Measurements from ENCODE around the gene MAD1L1.

MAD1L1 gene

DNA sequence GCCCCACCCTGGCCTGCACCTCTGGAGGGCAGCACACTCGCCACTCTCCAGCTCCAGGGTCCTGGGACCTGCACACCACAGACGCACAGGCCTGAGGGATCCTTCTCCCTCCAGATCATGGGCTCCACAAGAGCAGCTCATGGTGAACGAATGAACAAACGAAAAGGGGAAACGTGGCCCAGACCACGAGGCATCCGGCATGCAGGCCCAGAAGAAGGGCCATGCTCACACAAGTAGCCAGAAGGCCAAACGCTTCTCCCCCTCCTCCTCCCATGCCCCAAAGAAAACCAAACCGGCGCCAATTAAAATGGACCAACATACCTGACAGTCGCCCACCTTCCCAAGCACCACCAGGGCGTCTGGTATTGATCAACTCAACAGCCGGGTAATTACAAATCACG, 30.4 kb downstream of the MAD1L1 start:
- Histone ChIP-seq H3K9ac (ENCODE audit: low read depth, low read length) (no peak overlapping the region), H3K4me1 (ENCODE audit: insufficient read depth, low read length) (no peaks in the 10 kb centered on the region), H3K27ac (ENCODE audit: low read length) (no peak overlapping the region), H3K27me3 (ENCODE audit: insufficient read depth, low read length) (no peaks in the 10 kb centered on the region), H3K9me3 (ENCODE audit: insufficient read depth, low read depth, low read length) (no peaks in the 10 kb centered on the region), H3K4me3 (ENCODE audit: low read length) (no peak overlapping the region), H3K36me3 (ENCODE audit: insufficient read depth, low read depth, low read length) (peaks cover 36% of the 10 kb centered on the region)

DNA sequence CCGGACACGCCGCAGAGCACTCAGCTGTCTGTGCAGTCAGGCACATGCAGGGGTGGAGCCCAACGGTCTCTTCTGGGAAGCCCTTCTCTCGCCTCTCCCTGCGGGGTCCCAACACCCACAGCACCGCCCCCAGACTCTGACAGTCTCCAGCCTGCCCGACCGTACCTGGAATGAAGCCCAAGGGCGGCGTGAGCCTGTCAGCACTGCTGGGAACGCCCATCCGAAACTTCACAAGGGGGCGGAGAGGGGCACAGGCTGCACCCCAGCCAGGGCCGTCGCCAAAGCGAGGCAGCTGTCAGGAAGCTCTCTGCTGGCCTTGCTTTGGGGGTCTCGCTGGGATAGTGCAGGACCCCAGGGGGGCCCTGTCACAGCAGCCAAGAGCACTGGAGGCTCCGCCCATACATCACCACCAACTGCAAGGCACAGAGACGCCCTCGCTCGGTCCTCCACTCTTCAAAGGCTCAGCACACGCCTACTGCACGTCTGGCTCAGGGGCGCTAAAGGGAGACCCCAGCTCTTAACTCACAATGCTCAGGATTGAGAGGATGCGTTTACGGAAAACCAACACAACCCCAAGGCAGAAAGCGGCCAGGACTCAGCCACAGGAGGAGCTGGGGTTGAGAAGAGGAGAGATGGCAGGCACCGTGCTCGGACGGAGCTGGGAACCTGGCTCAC, 30.9 kb downstream of the MAD1L1 start:
- no peak overlapping the region for H3K27ac ChIP-seq (ENCODE audit: low read length)
- H3K9me3 ChIP-seq (ENCODE audit: insufficient read depth, low read depth, low read length), result no peaks in the 10 kb centered on the region
- no peaks in the 10 kb centered on the region for H3K4me1 ChIP-seq (ENCODE audit: insufficient read depth, low read length)
- no peaks in the 10 kb centered on the region for H3K27me3 ChIP-seq (ENCODE audit: insufficient read depth, low read length)
- no peak overlapping the region for H3K4me3 ChIP-seq (ENCODE audit: low read length)
- no peak overlapping the region for H3K9ac ChIP-seq (ENCODE audit: low read depth, low read length)
- peaks cover 34% of the 10 kb centered on the region for H3K36me3 ChIP-seq (ENCODE audit: insufficient read depth, low read depth, low read length)

DNA sequence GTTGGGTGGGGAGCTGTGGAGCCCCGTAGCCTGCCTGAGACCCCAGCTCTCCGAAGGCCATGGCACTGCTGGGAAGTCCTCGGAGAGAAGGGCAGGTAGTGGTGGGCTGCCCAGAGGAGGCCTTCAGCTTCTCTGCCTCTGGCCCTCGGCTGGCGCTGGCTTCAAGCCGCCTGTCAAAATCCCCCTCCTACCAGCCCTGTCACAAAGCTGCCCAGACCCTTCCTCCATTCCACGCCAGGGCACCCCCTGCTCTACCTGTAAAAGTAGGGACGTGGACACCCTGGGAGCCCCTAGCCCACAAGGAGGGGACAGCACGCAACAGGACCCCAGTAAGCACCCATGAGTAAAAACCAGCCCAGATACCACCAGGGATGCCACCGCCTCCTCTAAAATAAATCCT, 31.6 kb downstream of the MAD1L1 start:
- no peak overlapping the region for H3K9ac ChIP-seq (ENCODE audit: low read depth, low read length)
- H3K27ac ChIP-seq (ENCODE audit: low read length), result no peak overlapping the region
- H3K9me3 ChIP-seq (ENCODE audit: insufficient read depth, low read depth, low read length), result no peaks in the 10 kb centered on the region
- H3K36me3 ChIP-seq (ENCODE audit: insufficient read depth, low read depth, low read length), result peaks cover 36% of the 10 kb centered on the region
- no peaks in the 10 kb centered on the region for H3K27me3 ChIP-seq (ENCODE audit: insufficient read depth, low read length)
- no peak overlapping the region for H3K4me3 ChIP-seq (ENCODE audit: low read length)
- no peaks in the 10 kb centered on the region for H3K4me1 ChIP-seq (ENCODE audit: insufficient read depth, low read length)

DNA sequence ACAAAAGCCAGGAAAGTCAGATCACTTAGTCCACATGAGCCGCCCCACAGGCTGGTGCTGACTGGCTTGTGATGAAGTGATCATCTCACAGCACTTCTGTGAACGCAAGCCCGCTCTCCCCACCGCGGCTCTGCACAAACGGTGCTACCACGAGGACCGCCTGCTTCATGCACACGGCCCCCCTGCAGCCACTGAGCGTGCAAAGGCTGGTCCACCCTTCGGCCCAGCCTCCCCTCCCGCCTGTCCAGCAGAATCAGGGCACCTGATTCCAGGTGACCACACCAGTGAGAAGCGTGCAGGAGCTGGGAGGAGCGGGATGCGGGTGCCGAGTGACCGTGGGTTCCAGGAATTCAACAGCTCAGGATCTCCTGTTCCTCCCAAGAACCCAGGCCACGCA, 32.2 kb downstream of the MAD1L1 start:
- Histone ChIP-seq H3K27ac (ENCODE audit: low read length) (no peak overlapping the region), H3K4me1 (ENCODE audit: insufficient read depth, low read length) (no peaks in the 10 kb centered on the region), H3K36me3 (ENCODE audit: insufficient read depth, low read depth, low read length) (peaks cover 41% of the 10 kb centered on the region), H3K9me3 (ENCODE audit: insufficient read depth, low read depth, low read length) (peaks cover 4% of the 10 kb centered on the region), H3K27me3 (ENCODE audit: insufficient read depth, low read length) (no peaks in the 10 kb centered on the region), H3K9ac (ENCODE audit: low read depth, low read length) (no peak overlapping the region), H3K4me3 (ENCODE audit: low read length) (no peak overlapping the region)

DNA sequence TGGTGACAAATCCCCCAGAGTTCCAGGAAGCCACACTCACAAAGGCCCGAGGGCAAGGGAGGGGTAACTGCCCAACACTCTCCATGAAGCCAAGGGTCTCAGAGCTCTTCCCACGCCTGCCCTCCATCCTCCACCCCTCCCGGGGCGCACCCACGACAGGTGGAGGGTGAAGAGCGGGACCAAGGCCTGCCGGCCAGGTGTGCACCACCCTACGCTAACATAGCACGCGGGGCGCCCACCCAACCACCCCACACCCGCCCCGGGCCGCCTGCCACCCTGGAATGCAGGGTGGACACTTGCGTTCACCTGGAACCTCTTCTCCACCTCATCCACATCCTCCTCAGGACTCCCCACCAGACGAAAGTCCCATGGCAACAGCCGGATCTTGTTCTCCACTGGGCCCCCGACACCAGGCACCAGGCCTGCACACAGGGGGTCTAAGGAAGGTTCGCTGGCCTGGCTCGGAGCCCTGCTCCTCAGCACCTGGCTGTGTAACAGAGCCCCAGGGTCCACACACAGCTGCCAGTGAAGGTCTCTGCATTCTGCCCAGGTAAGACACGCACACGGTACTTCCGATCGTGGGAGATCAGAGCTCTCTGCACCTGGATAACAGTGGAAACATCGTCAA, 32.7 kb downstream of the MAD1L1 start:
- H3K27ac ChIP-seq (ENCODE audit: low read length), result no peak overlapping the region
- H3K4me1 ChIP-seq (ENCODE audit: insufficient read depth, low read length), result no peaks in the 10 kb centered on the region
- peaks cover 8% of the 10 kb centered on the region for H3K9me3 ChIP-seq (ENCODE audit: insufficient read depth, low read depth, low read length)
- H3K4me3 ChIP-seq (ENCODE audit: low read length), result no peak overlapping the region
- no peaks in the 10 kb centered on the region for H3K27me3 ChIP-seq (ENCODE audit: insufficient read depth, low read length)
- no peak overlapping the region for H3K9ac ChIP-seq (ENCODE audit: low read depth, low read length)
- H3K36me3 ChIP-seq (ENCODE audit: insufficient read depth, low read depth, low read length), result peaks cover 46% of the 10 kb centered on the region

DNA sequence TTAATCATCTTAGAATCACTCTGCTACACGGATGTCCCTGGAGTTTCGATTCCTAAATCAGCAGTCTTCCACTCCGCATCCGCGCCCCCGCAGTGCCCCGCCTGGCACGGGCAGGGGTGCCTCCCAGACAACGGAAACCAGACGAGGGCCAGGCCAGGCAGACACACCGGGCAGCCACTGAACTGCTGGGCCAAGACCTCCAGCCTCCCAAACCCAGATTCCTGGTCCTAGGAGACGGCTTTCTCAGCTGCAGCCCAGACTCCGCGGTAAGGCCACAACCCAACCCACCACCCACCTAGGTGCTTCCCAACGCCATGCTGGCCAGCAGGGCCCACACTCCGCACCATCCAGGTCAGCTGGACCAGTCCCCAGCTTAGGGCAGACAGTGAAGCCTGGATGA, 33.2 kb downstream of the MAD1L1 start:
- Histone ChIP-seq H3K9me3 (ENCODE audit: insufficient read depth, low read depth, low read length) (peaks cover 8% of the 10 kb centered on the region), H3K4me3 (ENCODE audit: low read length) (no peak overlapping the region), H3K36me3 (ENCODE audit: insufficient read depth, low read depth, low read length) (peaks cover 44% of the 10 kb centered on the region), H3K4me1 (ENCODE audit: insufficient read depth, low read length) (no peaks in the 10 kb centered on the region), H3K9ac (ENCODE audit: low read depth, low read length) (no peak overlapping the region), H3K27me3 (ENCODE audit: insufficient read depth, low read length) (no peaks in the 10 kb centered on the region), H3K27ac (ENCODE audit: low read length) (no peak overlapping the region)

DNA sequence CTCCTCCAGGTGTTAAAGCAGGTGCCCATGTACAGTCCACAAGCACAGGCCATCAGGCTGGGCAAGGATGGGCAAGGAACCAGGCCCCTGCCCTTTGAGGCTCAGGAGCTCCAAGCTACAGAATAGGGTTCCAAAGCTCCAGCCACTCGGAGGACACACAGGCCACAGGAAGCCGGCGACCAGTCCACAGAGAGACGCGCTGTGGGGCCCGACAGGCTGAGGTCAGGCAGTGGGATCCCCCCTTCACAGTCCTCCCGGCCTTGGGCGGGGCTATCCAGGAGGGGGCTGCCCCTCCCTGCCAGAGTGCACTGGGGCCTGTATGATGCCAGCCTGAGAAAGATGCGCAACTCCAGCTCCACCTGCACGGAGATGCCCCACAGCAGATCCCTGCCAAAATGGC, 34.0 kb downstream of the MAD1L1 start:
- H3K9ac ChIP-seq (ENCODE audit: low read depth, low read length), result no peak overlapping the region
- peaks cover 8% of the 10 kb centered on the region for H3K9me3 ChIP-seq (ENCODE audit: insufficient read depth, low read depth, low read length)
- peaks cover 45% of the 10 kb centered on the region for H3K36me3 ChIP-seq (ENCODE audit: insufficient read depth, low read depth, low read length)
- H3K27me3 ChIP-seq (ENCODE audit: insufficient read depth, low read length), result no peaks in the 10 kb centered on the region
- no peak overlapping the region for H3K27ac ChIP-seq (ENCODE audit: low read length)
- no peaks in the 10 kb centered on the region for H3K4me1 ChIP-seq (ENCODE audit: insufficient read depth, low read length)
- H3K4me3 ChIP-seq (ENCODE audit: low read length), result no peak overlapping the region

DNA sequence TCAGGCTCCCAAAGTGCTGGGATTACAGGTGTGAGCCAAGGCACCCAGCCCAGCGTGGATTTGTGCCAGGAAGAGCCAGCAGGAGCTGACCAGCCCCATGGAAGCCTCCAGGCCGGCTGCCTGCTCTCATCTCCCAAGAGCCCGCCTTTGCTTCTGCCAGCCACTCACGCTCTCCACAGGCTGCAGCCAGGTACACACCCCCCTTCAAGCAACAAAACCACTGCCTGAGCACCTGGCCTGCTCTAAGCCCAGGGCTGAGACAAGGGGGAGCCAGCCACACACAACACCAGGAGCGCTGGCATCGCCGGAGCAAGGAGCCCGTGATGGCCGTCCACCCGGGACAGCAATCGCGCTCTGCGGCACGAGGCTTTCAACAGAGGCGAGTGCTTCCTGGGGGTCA, 34.5 kb downstream of the MAD1L1 start:
- Histone ChIP-seq H3K27ac (ENCODE audit: low read length) (no peak overlapping the region), H3K4me1 (ENCODE audit: insufficient read depth, low read length) (no peaks in the 10 kb centered on the region), H3K9ac (ENCODE audit: low read depth, low read length) (no peak overlapping the region), H3K4me3 (ENCODE audit: low read length) (no peak overlapping the region), H3K36me3 (ENCODE audit: insufficient read depth, low read depth, low read length) (peaks cover 45% of the 10 kb centered on the region), H3K27me3 (ENCODE audit: insufficient read depth, low read length) (no peaks in the 10 kb centered on the region), H3K9me3 (ENCODE audit: insufficient read depth, low read depth, low read length) (peaks cover 8% of the 10 kb centered on the region)

DNA sequence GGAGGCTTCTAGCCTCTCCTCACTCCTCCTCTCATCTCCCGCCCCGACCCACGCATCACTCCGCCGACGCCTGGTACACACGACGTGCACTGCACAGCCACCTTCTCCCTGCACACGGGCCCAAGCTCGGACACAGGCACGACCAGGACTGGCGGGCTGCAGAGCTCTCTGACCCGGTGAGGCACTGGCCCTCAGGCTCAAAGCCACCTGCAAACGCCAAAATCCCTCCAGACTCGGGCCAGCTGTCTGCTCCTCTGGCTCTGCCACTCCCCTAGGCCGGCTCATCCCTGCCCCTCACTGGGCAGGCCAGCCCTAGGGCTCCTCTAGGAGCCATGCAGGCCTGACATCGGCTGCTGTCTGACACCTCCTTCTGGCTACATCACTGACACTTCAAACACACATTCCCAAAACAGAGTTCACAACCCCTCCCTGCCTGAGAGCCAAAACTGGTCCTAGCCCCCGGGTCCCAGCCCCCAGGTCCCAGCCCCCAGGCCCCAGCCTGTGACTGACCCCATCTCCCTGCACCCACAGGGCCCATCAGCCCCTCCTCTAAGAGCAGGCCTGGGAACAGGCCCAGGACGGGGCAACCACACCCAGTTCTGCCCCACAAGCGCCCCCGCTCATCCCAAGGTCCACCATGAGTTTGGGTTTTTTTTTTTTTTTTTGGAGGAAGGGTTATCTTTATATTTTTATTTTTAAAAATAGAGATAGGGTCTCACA, 35.1 kb downstream of the MAD1L1 start:
- Histone ChIP-seq H3K36me3 (ENCODE audit: insufficient read depth, low read depth, low read length) (peaks cover 45% of the 10 kb centered on the region), H3K9ac (ENCODE audit: low read depth, low read length) (no peak overlapping the region), H3K27ac (ENCODE audit: low read length) (no peak overlapping the region), H3K9me3 (ENCODE audit: insufficient read depth, low read depth, low read length) (peaks cover 8% of the 10 kb centered on the region), H3K27me3 (ENCODE audit: insufficient read depth, low read length) (no peaks in the 10 kb centered on the region), H3K4me1 (ENCODE audit: insufficient read depth, low read length) (no peaks in the 10 kb centered on the region), H3K4me3 (ENCODE audit: low read length) (no peak overlapping the region)

DNA sequence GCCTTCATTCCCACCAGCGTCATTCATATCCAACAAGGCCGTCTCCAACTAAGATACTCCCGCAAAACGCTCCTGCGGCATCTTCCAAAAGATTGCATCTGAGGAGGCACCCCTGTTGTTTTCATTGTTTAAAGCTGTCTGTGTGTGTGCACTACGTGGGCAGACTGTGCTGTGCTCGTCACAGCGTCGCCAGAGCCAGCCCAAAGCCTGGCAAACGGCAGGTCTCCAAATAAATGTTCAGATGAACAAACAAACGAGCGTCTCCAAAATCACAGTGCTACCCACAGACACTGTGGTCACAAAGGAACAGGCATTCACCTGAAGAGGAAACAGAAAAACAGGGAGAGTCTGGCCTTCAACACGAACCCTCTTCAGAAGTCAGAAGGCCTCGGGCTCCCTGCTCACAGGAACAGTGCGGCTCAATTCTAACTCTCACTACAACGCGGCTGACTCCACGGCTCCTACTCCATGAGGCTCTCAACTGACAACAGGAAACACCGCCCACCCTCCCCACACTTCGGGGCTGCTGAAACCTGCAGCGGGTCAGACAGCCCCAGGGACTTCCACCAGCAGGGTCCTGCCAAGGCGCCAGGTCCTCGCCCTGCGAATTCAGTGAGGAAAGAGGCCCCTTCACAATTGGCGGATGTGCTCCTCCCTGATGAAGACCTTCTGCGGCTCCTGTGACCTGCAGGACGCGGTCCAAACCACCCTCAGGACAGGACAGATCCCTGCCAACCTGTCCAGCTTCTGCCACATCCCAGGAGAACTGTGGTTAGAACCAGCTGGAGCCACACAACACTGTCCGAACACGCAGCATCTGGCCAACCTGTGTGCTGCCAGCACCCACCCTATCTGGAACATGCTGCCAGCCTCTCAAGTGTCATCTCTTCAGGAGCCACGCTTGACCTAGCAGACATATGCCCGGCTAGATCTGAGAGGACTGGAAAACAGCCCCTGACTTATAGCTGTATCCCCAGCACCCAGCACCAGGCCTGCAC, 36.1 kb downstream of the MAD1L1 start:
- H3K27me3 ChIP-seq (ENCODE audit: insufficient read depth, low read length), result no peaks in the 10 kb centered on the region
- no peaks in the 10 kb centered on the region for H3K4me1 ChIP-seq (ENCODE audit: insufficient read depth, low read length)
- H3K9me3 ChIP-seq (ENCODE audit: insufficient read depth, low read depth, low read length), result peaks cover 8% of the 10 kb centered on the region
- H3K4me3 ChIP-seq (ENCODE audit: low read length), result no peak overlapping the region
- H3K9ac ChIP-seq (ENCODE audit: low read depth, low read length), result no peak overlapping the region
- peaks cover 45% of the 10 kb centered on the region for H3K36me3 ChIP-seq (ENCODE audit: insufficient read depth, low read depth, low read length)
- no peak overlapping the region for H3K27ac ChIP-seq (ENCODE audit: low read length)

DNA sequence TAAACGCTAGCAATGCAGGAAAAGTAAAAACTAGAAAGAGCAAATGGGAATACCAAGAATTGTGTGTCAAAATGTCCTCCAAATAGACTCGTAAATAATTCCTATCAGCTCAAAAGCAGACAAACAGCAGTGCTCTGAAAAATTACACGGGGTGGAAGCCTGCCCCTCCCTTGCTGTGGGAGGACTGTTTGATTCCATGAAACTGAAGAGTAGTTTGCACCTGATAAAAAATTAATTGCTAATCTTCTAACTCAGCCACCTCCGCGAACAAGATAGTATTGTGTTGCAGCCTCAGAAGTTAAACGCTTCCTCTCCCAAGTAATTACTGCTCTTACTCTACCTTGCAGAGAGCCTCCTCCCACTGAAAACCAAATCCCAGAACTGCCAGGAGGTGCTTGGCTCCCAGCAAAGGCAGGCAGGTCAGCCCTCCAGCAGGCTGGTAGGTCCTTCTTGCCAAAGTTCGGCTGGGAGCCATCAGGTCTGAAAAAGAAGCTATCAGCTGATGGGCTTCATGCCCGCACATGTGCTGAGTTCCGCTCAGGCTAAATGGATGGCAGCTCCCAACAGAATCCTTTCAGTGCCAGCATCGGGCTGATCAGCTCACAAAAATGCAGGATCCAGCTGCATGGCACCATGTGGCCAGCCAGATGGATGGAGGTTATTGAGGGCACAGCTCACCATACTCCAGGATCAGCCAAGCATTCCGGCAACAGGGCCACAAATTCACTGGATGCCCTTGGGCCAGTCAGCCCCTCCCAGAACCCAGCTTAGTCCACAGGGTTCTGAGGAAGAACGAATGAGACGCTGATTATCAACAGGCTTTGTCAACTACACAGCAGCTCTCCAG, 37.1 kb downstream of the MAD1L1 start:
- H3K36me3 ChIP-seq (ENCODE audit: insufficient read depth, low read depth, low read length), result peaks cover 43% of the 10 kb centered on the region
- H3K27ac ChIP-seq (ENCODE audit: low read length), result no peak overlapping the region
- H3K9me3 ChIP-seq (ENCODE audit: insufficient read depth, low read depth, low read length), result peaks cover 8% of the 10 kb centered on the region
- no peak overlapping the region for H3K9ac ChIP-seq (ENCODE audit: low read depth, low read length)
- no peaks in the 10 kb centered on the region for H3K27me3 ChIP-seq (ENCODE audit: insufficient read depth, low read length)
- no peaks in the 10 kb centered on the region for H3K4me1 ChIP-seq (ENCODE audit: insufficient read depth, low read length)
- no peak overlapping the region for H3K4me3 ChIP-seq (ENCODE audit: low read length)
